Aorta (tissue), 5 donors: ENCODE data around the gene IL1RAPL1. TPM values are rescaled to one million over a fixed set of nuclear protein-coding genes. Genes with fewer than 3 reads are reported as not detected.

Experiments
- ATAC-seq: fragments of 200-7000 bp; cut with Tn5 transposase; one replicate; pipeline ENCODE4 v1.9.1; 2022; ENCODE audit warnings: moderate library complexity; ENCODE audit not compliant: low FRiP score
- DNase-seq, 2 donors: peaks; one replicate each; pipeline ENCODE4 v3.0.0-alpha.2; 2020
- H3K27ac ChIP-seq, 2 donors: one replicate each; pipeline ENCODE4 v1.5.1; 2013; ENCODE audit warnings: low read length in 2 of 2, mild to moderate bottlenecking in 2 of 2, moderate library complexity in 2 of 2, control low read depth in 1 of 2, inconsistent platforms in 1 of 2, low read depth in 1 of 2
- H3K27me3 ChIP-seq, 2 donors: one replicate each; pipeline ENCODE4 v1.6.1; 2013; ENCODE audit warnings: control low read depth in 1 of 2, low read length in 1 of 2, mild to moderate bottlenecking in 1 of 2, moderate library complexity in 1 of 2; ENCODE audit not compliant: insufficient read depth in 2 of 2, control insufficient read depth in 1 of 2
- H3K36me3 ChIP-seq, 2 donors: one replicate each; pipeline ENCODE4 v1.6.1; 2013; ENCODE audit warnings: control low read depth in 1 of 2, low read length in 1 of 2, mild to moderate bottlenecking in 1 of 2; ENCODE audit not compliant: insufficient read depth in 2 of 2, control insufficient read depth in 1 of 2
- H3K4me1 ChIP-seq, 2 donors: one replicate each; pipeline ENCODE4 v1.6.1; 2013; ENCODE audit warnings: low read length in 2 of 2, control low read depth in 1 of 2, mild to moderate bottlenecking in 1 of 2, moderate library complexity in 1 of 2; ENCODE audit not compliant: insufficient read depth in 2 of 2, control insufficient read depth in 1 of 2
- H3K4me3 ChIP-seq, 2 donors: one replicate each; pipeline ENCODE4 v1.5.1; 2013; ENCODE audit warnings: low read length in 2 of 2, control low read depth in 1 of 2, mild to moderate bottlenecking in 1 of 2
- H3K9me3 ChIP-seq: one replicate; pipeline ENCODE4 v1.6.1; 2013; ENCODE audit warnings: mild to moderate bottlenecking, low read length; ENCODE audit not compliant: control insufficient read depth
- WGBS, 2 donors: extraction: QIAGEN DNeasy Blood & Tissue Kit; methylation state at CpG; one replicate each; pipeline ENCODE4 v1.1.7; 2013; 5-methylcytosine and 5-hydroxymethylcytosine counted together
- intact Hi-C, 2 donors: fragments of 100-400 bp; cut with DNase I; formaldehyde crosslinking; loops; one replicate each; pipeline versions ENCODE4 v1.14.2 to v1.15.0; 2022
- polyA plus RNA-seq, 2 donors: library from polyadenylated mRNA; stranded (reverse); fragments of 200-250 nt; gene quantifications; one replicate each; pipeline ENCODE4 v1.2.3, GENCODE V29; 2013
- total RNA-seq, 2 donors: library from RNA; stranded (reverse); fragmentation: NEBNext Ultra II Directional; extraction: Animal tissue kit (Norgen Biotek cat#: 25700); gene quantifications; one replicate each; pipeline ENCODE4 v1.2.1, GENCODE V29; 2021
- donor health status: healthy with polysubstance abuse.
- donor health status: Bipolar disorder and iron deficiency.
- donor health status: DM: no; HTN: no; CAD: no.
- donor health status: DM: no; HTN: no; CAD: no.
- donor health status: DM: yes; HTN: yes; CAD: no.

IL1RAPL1 gene
- total and polyA plus RNA-seq, 4 donors = 0.24 to 0.26 TPM; not detected in 2

DNA sequence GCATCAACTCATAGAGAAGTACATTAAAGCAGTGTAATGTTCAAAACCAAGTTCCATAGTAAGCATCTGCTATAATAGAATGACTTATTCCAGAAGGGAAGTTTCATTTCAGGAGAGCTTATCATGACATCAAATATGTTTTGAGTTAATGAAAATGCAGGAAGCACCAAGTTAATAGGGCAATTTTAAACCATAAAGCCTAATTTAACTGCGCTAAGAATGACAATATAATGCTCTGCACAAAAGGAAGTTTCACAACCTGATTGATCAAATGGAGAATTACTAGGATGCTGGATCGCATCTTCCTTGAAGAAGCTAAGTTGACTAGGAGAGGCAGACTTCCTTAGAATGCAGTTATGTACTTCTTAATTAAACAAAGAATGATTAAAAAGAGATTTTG, 1211.2 kb downstream of the IL1RAPL1 start:
- H3K4me1 ChIP-seq = no peaks in the 10 kb centered on the region
- DNase-seq (no peak), ATAC-seq (no peak)
- H3K36me3 ChIP-seq = no peaks in the 10 kb centered on the region
- no peaks in the 10 kb centered on the region for H3K27me3 ChIP-seq
- intact Hi-C loops = no loop called here
- H3K4me3 ChIP-seq = no peak overlapping the region
- no peak overlapping the region for H3K27ac ChIP-seq
- H3K9me3 ChIP-seq = no peaks in the 10 kb centered on the region
- 77 to 94% methylated on average over 2 of the region's 2 CpGs for WGBS, 2 donors

GRCh38 chrX:29813174-29813573, 1225.9 kb downstream of the IL1RAPL1 start:
- Histone ChIP-seq H3K27me3 (no peaks in the 10 kb centered on the region), H3K27ac (no peak overlapping the region), H3K36me3 (no peaks in the 10 kb centered on the region), H3K4me3 (no peak overlapping the region), H3K9me3 (no peaks in the 10 kb centered on the region), H3K4me1 (no peaks in the 10 kb centered on the region)
- no peak for DNase-seq
- intact Hi-C loops = no loop called here
- no peak for ATAC-seq

GRCh38 chrX:29824176-29824906, 1237.1 kb downstream of the IL1RAPL1 start:
- WGBS, 2 donors = 68 to 79% methylated on average over 6 of the region's 6 CpGs
- Histone ChIP-seq H3K27ac (no peak overlapping the region), H3K27me3 (no peaks in the 10 kb centered on the region), H3K9me3 (no peaks in the 10 kb centered on the region), H3K4me1 (no peaks in the 10 kb centered on the region), H3K4me3 (no peak overlapping the region), H3K36me3 (no peaks in the 10 kb centered on the region)
- intact Hi-C loops = no loop called here
- ATAC-seq = no peak
- no peak for DNase-seq

GRCh38 chrX:29826742-29827141, 1239.5 kb downstream of the IL1RAPL1 start:
- H3K27me3 ChIP-seq = no peaks in the 10 kb centered on the region
- intact Hi-C loops = no loop called here
- no peak overlapping the region for H3K27ac ChIP-seq
- no peaks in the 10 kb centered on the region for H3K4me1 ChIP-seq
- no peaks in the 10 kb centered on the region for H3K9me3 ChIP-seq
- no peaks in the 10 kb centered on the region for H3K36me3 ChIP-seq
- ATAC-seq (no peak), DNase-seq (no peak)
- WGBS, 2 donors = 86 to 93% methylated on average over 5 of the region's 5 CpGs
- no peak overlapping the region for H3K4me3 ChIP-seq

DNA sequence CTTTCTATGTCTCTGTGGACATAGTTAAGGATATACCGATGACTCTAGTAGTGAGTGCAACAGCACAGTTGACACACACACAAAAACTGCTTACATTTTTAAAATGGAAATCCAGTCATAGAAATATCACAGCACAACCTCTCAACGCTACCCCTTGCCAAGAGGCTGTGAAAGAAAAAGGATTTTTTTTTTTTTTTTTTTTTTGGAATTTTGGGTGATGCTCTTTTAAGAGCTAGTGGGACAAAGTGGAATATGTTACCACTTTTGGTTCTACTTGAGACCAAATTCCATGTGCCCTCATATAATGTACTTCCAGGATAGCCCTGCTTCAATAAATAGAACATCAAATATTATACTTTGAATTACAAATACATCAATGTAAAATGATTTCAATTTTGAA, 1247.1 kb downstream of the IL1RAPL1 start:
- no peaks in the 10 kb centered on the region for H3K9me3 ChIP-seq
- H3K27ac ChIP-seq = no peak overlapping the region
- ATAC-seq (no peak), DNase-seq (no peak)
- intact Hi-C loops = no loop called here
- 57 to 66% methylated on average over 2 of the region's 2 CpGs for whole genome bisulfite sequencing, 2 donors
- H3K4me1 ChIP-seq = no peaks in the 10 kb centered on the region
- no peaks in the 10 kb centered on the region for H3K36me3 ChIP-seq
- no peaks in the 10 kb centered on the region for H3K27me3 ChIP-seq
- no peak overlapping the region for H3K4me3 ChIP-seq

GRCh38 chrX:29834764-29835163, 1247.5 kb downstream of the IL1RAPL1 start:
- Histone ChIP-seq H3K27ac (no peak overlapping the region), H3K27me3 (no peaks in the 10 kb centered on the region), H3K4me3 (no peak overlapping the region), H3K36me3 (no peaks in the 10 kb centered on the region), H3K9me3 (no peaks in the 10 kb centered on the region), H3K4me1 (no peaks in the 10 kb centered on the region)
- ATAC-seq (no peak), DNase-seq (no peak)
- intact Hi-C loops = no loop called here

GRCh38 chrX:29841750-29842149, 1254.5 kb downstream of the IL1RAPL1 start:
- no peaks in the 10 kb centered on the region for H3K4me1 ChIP-seq
- 35 to 66% methylated on average over 3 of the region's 3 CpGs for WGBS, 2 donors
- no peaks in the 10 kb centered on the region for H3K27me3 ChIP-seq
- intact Hi-C loops = no loop called here
- DNase-seq (no peak), ATAC-seq (no peak)
- H3K36me3 ChIP-seq = no peaks in the 10 kb centered on the region
- H3K9me3 ChIP-seq = no peaks in the 10 kb centered on the region
- no peak overlapping the region for H3K4me3 ChIP-seq
- no peak overlapping the region for H3K27ac ChIP-seq

GRCh38 chrX:29842552-29842951, 1255.3 kb downstream of the IL1RAPL1 start:
- Histone ChIP-seq H3K27me3 (no peaks in the 10 kb centered on the region), H3K4me3 (no peak overlapping the region), H3K9me3 (no peaks in the 10 kb centered on the region), H3K4me1 (no peaks in the 10 kb centered on the region), H3K27ac (no peak overlapping the region), H3K36me3 (no peaks in the 10 kb centered on the region)
- no peak for ATAC-seq
- intact Hi-C loops = no loop called here
- WGBS, 2 donors = 69 to 91% methylated on average over 4 of the region's 4 CpGs
- no peak for DNase-seq

- no peak for ATAC-seq
- H3K27me3 ChIP-seq = no peaks in the 10 kb centered on the region
- intact Hi-C loops = no loop called here
- no peaks in the 10 kb centered on the region for H3K36me3 ChIP-seq
- H3K4me1 ChIP-seq = no peaks in the 10 kb centered on the region
- H3K27ac ChIP-seq = no peak overlapping the region
- no peak overlapping the region for H3K4me3 ChIP-seq
- no peak for DNase-seq
- H3K9me3 ChIP-seq = no peaks in the 10 kb centered on the region
- WGBS, 2 donors = 44 to 64% methylated on average over 4 of the region's 4 CpGs
Measured at GRCh38 chrX:29851857-29852605, 1264.8 kb downstream of the IL1RAPL1 start.
